Osteoblast (primary cell): ENCODE data around the gene SORL1. TPM values are rescaled to one million over a fixed set of nuclear protein-coding genes. Genes with fewer than 3 reads are reported as not detected.

Experiments used
- DNase-seq: peaks from one replicate; pipeline ENCODE4 v3.0.0; 2011; ENCODE audit warnings: low spot score, mixed read lengths; ENCODE audit not compliant: insufficient read length; ENCODE audit errors: missing footprints
- H2AFZ ChIP-seq: 2 replicates; pipeline ENCODE4 v1.6.0; 2011; ENCODE audit warnings: mild to moderate bottlenecking, low read length
- H3K27ac ChIP-seq: 2 replicates; pipeline ENCODE4 v1.5.1; 2011; ENCODE audit warnings: mild to moderate bottlenecking, low read depth, low read length, moderate library complexity
- H3K27me3 ChIP-seq: 2 replicates; pipeline ENCODE4 v1.6.0; 2012; ENCODE audit warnings: mild to moderate bottlenecking, control low read depth, inconsistent platforms, low read length, moderate library complexity; ENCODE audit not compliant: insufficient read depth
- H3K36me3 ChIP-seq: 2 replicates; pipeline ENCODE4 v1.5.1; 2011; ENCODE audit warnings: mild to moderate bottlenecking, low read length, control low read depth, moderate library complexity; ENCODE audit not compliant: insufficient read depth
- H3K4me1 ChIP-seq: 2 replicates; pipeline ENCODE4 v1.5.1; 2011; ENCODE audit warnings: mild to moderate bottlenecking, low read length, control low read depth, moderate library complexity; ENCODE audit not compliant: insufficient read depth
- H3K4me2 ChIP-seq: 2 replicates; pipeline ENCODE4 v1.6.0; 2011; ENCODE audit warnings: mild to moderate bottlenecking, low read length; ENCODE audit not compliant: insufficient read depth
- H3K4me3 ChIP-seq: fragments of 200-600 bp; sonication (generic); 3 replicates; pipeline ENCODE4 v1.5.1; 2012; ENCODE audit warnings: mild to moderate bottlenecking, low read length, inconsistent platforms; ENCODE audit not compliant: insufficient read depth
- H3K79me2 ChIP-seq: 2 replicates; pipeline ENCODE4 v1.6.0; 2012; ENCODE audit warnings: mild to moderate bottlenecking, low read length, control low read depth, inconsistent platforms; ENCODE audit not compliant: insufficient read depth
- H3K9me3 ChIP-seq: 2 replicates; pipeline ENCODE4 v1.5.1; 2011; ENCODE audit warnings: low read depth, low read length, control low read depth
- H4K20me1 ChIP-seq: 2 replicates; pipeline ENCODE4 v1.6.0; 2012; ENCODE audit warnings: mild to moderate bottlenecking, low read length, control low read depth; ENCODE audit not compliant: insufficient read depth
- total RNA-seq: library from RNA; depleted of rRNA; stranded (reverse); fragments of >200 nt; gene quantifications from 2 replicates; pipeline ENCODE4 v1.2.3, GENCODE V29; 2012
- TF ChIP-seq, protein P1 (sequence below): IDR thresholded peaks from 2 replicates; pipeline ENCODE4 v1.5.1; 2011; ENCODE audit warnings: mild to moderate bottlenecking, low read depth, low read length, moderate library complexity; ENCODE audit errors: extremely low read depth

SORL1 gene
- total RNA-seq, 1 donor = 0.36 TPM

GRCh38 chr11:121508449-121508848, 56.3 kb downstream of the SORL1 start:
- Histone ChIP-seq H3K4me1 (no peaks in the 10 kb centered on the region), H3K27me3 (peaks cover 8% of the 10 kb centered on the region), H3K79me2 (no peaks in the 10 kb centered on the region), H3K27ac (no peak overlapping the region), H3K4me2 (no peak overlapping the region), H3K9me3 (no peaks in the 10 kb centered on the region), H4K20me1 (no peaks in the 10 kb centered on the region), H3K36me3 (no peaks in the 10 kb centered on the region), H2AFZ (no peak overlapping the region), H3K4me3 (no peak overlapping the region)
- TF ChIP-seq, protein P1, sequence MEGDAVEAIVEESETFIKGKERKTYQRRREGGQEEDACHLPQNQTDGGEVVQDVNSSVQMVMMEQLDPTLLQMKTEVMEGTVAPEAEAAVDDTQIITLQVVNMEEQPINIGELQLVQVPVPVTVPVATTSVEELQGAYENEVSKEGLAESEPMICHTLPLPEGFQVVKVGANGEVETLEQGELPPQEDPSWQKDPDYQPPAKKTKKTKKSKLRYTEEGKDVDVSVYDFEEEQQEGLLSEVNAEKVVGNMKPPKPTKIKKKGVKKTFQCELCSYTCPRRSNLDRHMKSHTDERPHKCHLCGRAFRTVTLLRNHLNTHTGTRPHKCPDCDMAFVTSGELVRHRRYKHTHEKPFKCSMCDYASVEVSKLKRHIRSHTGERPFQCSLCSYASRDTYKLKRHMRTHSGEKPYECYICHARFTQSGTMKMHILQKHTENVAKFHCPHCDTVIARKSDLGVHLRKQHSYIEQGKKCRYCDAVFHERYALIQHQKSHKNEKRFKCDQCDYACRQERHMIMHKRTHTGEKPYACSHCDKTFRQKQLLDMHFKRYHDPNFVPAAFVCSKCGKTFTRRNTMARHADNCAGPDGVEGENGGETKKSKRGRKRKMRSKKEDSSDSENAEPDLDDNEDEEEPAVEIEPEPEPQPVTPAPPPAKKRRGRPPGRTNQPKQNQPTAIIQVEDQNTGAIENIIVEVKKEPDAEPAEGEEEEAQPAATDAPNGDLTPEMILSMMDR = no peak
- no peak for DNase-seq

DNA sequence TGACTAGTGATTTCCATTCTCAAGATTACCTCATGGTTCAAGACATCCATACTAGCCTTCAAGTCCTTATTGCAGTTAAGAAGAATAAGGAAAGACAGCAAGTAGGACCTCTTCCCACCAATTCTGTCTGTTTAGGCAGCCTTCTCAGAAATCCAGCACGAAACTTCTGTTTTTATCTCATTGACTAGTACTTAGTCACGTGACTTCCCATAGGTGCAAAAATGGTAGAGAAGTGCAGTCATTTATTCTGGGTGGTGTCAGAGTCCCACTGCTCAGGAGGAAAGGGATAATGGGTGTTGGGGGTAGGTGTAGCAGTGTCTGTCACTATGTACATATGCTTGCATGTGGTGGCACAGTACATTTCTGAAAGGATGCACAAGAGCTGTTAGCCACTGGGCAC, 58.3 kb downstream of the SORL1 start:
- Histone ChIP-seq H3K27me3 (peaks cover 20% of the 10 kb centered on the region), H3K27ac (no peak overlapping the region), H3K9me3 (no peaks in the 10 kb centered on the region), H3K79me2 (no peaks in the 10 kb centered on the region), H3K36me3 (no peaks in the 10 kb centered on the region), H2AFZ (no peak overlapping the region), H4K20me1 (no peaks in the 10 kb centered on the region), H3K4me1 (no peaks in the 10 kb centered on the region), H3K4me3 (no peak overlapping the region), H3K4me2 (no peak overlapping the region)
- TF ChIP-seq, protein P1 = no peak
- DNase-seq = no peak

DNA sequence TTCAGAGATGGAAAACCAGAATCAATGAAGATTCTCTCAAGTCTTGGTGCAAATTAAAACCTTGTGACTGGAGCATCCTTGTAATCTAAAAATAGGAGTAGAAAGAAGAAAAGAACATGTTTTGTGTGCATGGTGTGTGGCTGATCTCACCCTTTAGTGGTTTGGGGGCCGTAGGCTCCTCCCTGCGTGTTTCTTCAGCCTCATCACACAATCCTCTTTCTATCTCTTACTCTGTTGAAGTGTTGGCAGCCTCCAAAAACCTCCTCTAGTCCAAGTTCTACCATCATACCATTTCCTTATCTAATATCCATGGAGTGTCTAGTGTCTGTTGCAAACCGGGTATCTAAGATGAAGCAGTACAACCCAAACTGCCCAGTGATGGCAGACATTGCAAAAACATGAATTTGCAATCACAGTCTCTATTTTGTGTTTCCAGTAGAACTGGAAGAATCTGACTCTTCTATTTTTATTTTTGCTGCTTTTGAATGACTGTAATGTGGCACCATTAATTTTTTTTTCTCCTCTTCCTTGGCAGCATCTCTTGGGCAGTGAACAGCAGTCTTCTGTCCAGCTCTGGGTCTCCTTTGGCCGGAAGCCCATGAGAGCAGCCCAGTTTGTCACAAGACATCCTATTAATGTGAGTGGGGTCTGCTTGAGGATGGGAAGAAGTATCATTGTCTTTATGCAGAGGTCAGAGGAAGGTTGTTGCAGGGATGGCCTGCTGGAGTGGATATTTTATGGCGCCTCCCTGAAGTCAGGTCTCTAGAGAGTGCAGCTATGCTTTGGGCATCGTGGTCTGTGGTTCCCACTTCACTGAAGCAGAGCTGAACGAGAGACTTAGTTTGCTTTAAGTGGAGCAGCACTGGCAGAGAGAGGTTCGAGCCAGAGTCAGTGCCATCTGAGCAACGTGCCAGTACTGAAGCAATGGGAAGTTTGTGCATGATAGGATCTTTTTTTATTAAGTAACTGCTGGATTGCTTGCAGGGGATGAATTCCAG, 60.7 kb downstream of the SORL1 start:
- H2AFZ ChIP-seq = no peak overlapping the region
- H3K27me3 ChIP-seq = peaks cover 24% of the 10 kb centered on the region
- H3K27ac ChIP-seq = no peak overlapping the region
- H3K9me3 ChIP-seq = no peaks in the 10 kb centered on the region
- no peak overlapping the region for H3K4me3 ChIP-seq
- TF ChIP-seq, protein P1 = no peak
- no peaks in the 10 kb centered on the region for H3K36me3 ChIP-seq
- H3K4me2 ChIP-seq = no peak overlapping the region
- no peak for DNase-seq
- H4K20me1 ChIP-seq = no peaks in the 10 kb centered on the region
- no peaks in the 10 kb centered on the region for H3K4me1 ChIP-seq
- no peaks in the 10 kb centered on the region for H3K79me2 ChIP-seq

GRCh38 chr11:121513807-121514206, 61.7 kb downstream of the SORL1 start:
- DNase-seq = no peak
- Histone ChIP-seq H4K20me1 (no peaks in the 10 kb centered on the region), H3K27me3 (peaks cover 22% of the 10 kb centered on the region), H3K4me1 (no peaks in the 10 kb centered on the region), H2AFZ (no peak overlapping the region), H3K36me3 (no peaks in the 10 kb centered on the region), H3K4me2 (no peak overlapping the region), H3K79me2 (no peaks in the 10 kb centered on the region), H3K27ac (no peak overlapping the region), H3K4me3 (no peak overlapping the region), H3K9me3 (no peaks in the 10 kb centered on the region)
- TF ChIP-seq, protein P1 = no peak
